ENCODE measurements around the gene LAMA5. TPM values are rescaled to one million over a fixed set of nuclear protein-coding genes. Genes with fewer than 3 reads are reported as not detected.

Gene LAMA5
- polyA plus RNA-seq, 3 donors = 46.3 to 364 (median 81.1) TPM

GRCh38 chr20:62274332-62274950 is 92.7 kb downstream of the LAMA5 start:
- no peak overlapping the region for H3K27ac ChIP-seq (ENCODE audit: low read depth, low read length)
- WGBS, 3 donors = 73 to 81% (median 80%) methylated on average over 13 of the region's 13 CpGs

- no peak overlapping the region for H3K27ac ChIP-seq (ENCODE audit: low read depth, low read length)
- WGBS, 3 donors = 94 to 96% (median 96%) methylated on average over 18 of the region's 18 CpGs
Observed at GRCh38 chr20:62273416-62273815, 93.7 kb downstream of the LAMA5 start.

- no peak overlapping the region for H3K27ac ChIP-seq (ENCODE audit: low read depth, low read length)
- 76 to 93% (median 91%) methylated on average over 10 of the region's 10 CpGs for WGBS, 3 donors
Observed at GRCh38 chr20:62272200-62272599, 94.9 kb downstream of the LAMA5 start.

- 83 to 95% (median 93%) methylated on average over 17 of the region's 17 CpGs for WGBS, 3 donors
- no peak overlapping the region for H3K27ac ChIP-seq (ENCODE audit: low read depth, low read length)
Observed at GRCh38 chr20:62269871-62270270, 97.2 kb downstream of the LAMA5 start.

- 83 to 89% (median 86%) methylated on average over 14 of the region's 14 CpGs for WGBS, 3 donors
- no peak overlapping the region for H3K27ac ChIP-seq (ENCODE audit: low read depth, low read length)
Observed at GRCh38 chr20:62269378-62269777, 97.7 kb downstream of the LAMA5 start.

- no peak overlapping the region for H3K27ac ChIP-seq (ENCODE audit: low read depth, low read length)
- WGBS, 3 donors = 81 to 84% (median 83%) methylated on average over 7 of the region's 7 CpGs
Observed at GRCh38 chr20:62268228-62268900, 98.7 kb downstream of the LAMA5 start.

GRCh38 chr20:62267543-62267942 is 99.6 kb downstream of the LAMA5 start:
- H3K27ac ChIP-seq (ENCODE audit: low read depth, low read length) = no peak overlapping the region
- WGBS, 3 donors = 82 to 95% (median 90%) methylated on average over 10 of the region's 10 CpGs

- WGBS, 3 donors = 93 to 97% (median 97%) methylated on average over 13 of the region's 13 CpGs
- no peak overlapping the region for H3K27ac ChIP-seq (ENCODE audit: low read depth, low read length)
Observed at GRCh38 chr20:62266851-62267250, 100.3 kb downstream of the LAMA5 start.

- no peak overlapping the region for H3K27ac ChIP-seq (ENCODE audit: low read depth, low read length)
- 94 to 96% (median 95%) methylated on average over 10 of the region's 10 CpGs for WGBS, 3 donors
Observed at GRCh38 chr20:62266340-62266739, 100.8 kb downstream of the LAMA5 start.

GRCh38 chr20:62265365-62265764 is 101.7 kb downstream of the LAMA5 start:
- 95 to 100% (median 100%) methylated on average over 1 of the region's 1 CpG for WGBS, 3 donors

GRCh38 chr20:62263396-62263795 is 103.7 kb downstream of the LAMA5 start:
- WGBS, 3 donors = 95 to 96% (median 96%) methylated on average over 14 of the region's 14 CpGs
- H3K27ac ChIP-seq (ENCODE audit: low read depth, low read length) = no peak overlapping the region

More at GRCh38 chr20:62265365-62265764, 101.7 kb downstream of the LAMA5 start:
- no peak overlapping the region for H3K27ac ChIP-seq (ENCODE audit: low read depth, low read length)

- WGBS, 3 donors = 90 to 95% (median 93%) methylated on average over 10 of the region's 10 CpGs
Observed at GRCh38 chr20:62262064-62262463, 105.0 kb downstream of the LAMA5 start.

GRCh38 chr20:62259294-62259565 is 107.9 kb downstream of the LAMA5 start:
- no peak overlapping the region for H3K27ac ChIP-seq (ENCODE audit: low read depth, low read length)
- 89 to 95% (median 92%) methylated on average over 8 of the region's 8 CpGs for WGBS, 3 donors

More at GRCh38 chr20:62262064-62262463, 105.0 kb downstream of the LAMA5 start:
- no peak overlapping the region for H3K27ac ChIP-seq (ENCODE audit: low read depth, low read length)

Other genes starting within 250 kb of the LAMA5 start
- 10 to 100 TPM; 13.9 to 18.2 (median 16.2) TPM for gene LSM14B, start 244.8 kb downstream of the LAMA5 start, polyA plus RNA-seq
- 100 to 1,000 TPM; 187 to 519 (median 266) TPM for gene PSMA7, start 223.9 kb downstream of the LAMA5 start, polyA plus RNA-seq
- 1 to 10 TPM; 4.8 to 7.2 (median 4.9) TPM for gene SS18L1, start 223.5 kb downstream of the LAMA5 start, polyA plus RNA-seq
- 10 to 100 TPM; 16.9 to 22.7 (median 17.0) TPM for gene MTG2, start 184.3 kb downstream of the LAMA5 start, polyA plus RNA-seq
- under 1 TPM in 1 of 3 donors, not detected in 2; 0.10 TPM for gene HRH3, start 147.0 kb downstream of the LAMA5 start, polyA plus RNA-seq
- 10 to 100 TPM; 12.8 to 24.5 (median 15.1) TPM for gene OSBPL2, start 128.8 kb downstream of the LAMA5 start, polyA plus RNA-seq
- 100 to 1,000 TPM in 1 of 3 donors, 10 to 100 TPM in 2; 73.2 to 131 (median 81.4) TPM for gene ADRM1, start 64.3 kb downstream of the LAMA5 start, polyA plus RNA-seq
- 1,000 to 10,000 TPM; 3,685 to 4,426 (median 4,284) TPM for gene RPS21, start 19.8 kb upstream of the LAMA5 start, polyA plus RNA-seq
- gene CABLES2, start 40.0 kb upstream of the LAMA5 start, polyA plus RNA-seq = 1 to 10 TPM; 1.3 to 1.8 (median 1.6) TPM
- gene RBBP8NL, start 60.2 kb upstream of the LAMA5 start, polyA plus RNA-seq = under 1 TPM in 2 of 3 donors, not detected in 1; 0.09 to 0.61 TPM
- under 1 TPM; 0.02 to 0.67 (median 0.65) TPM for gene GATA5, start 108.7 kb upstream of the LAMA5 start, polyA plus RNA-seq

All from adipose tissue (tissue), 3 donors.